ENCODE data around the gene TRIO. TPM values are rescaled to one million over a fixed set of nuclear protein-coding genes. Genes with fewer than 3 reads are reported as not detected.

Gene TRIO
- total and polyA plus RNA-seq, 10 of the 15 experiments (the other 5 are each of a cell fraction or from before 2014, with no cell fraction given) = 5.1 to 96.4 (median 44.6) TPM

DNA sequence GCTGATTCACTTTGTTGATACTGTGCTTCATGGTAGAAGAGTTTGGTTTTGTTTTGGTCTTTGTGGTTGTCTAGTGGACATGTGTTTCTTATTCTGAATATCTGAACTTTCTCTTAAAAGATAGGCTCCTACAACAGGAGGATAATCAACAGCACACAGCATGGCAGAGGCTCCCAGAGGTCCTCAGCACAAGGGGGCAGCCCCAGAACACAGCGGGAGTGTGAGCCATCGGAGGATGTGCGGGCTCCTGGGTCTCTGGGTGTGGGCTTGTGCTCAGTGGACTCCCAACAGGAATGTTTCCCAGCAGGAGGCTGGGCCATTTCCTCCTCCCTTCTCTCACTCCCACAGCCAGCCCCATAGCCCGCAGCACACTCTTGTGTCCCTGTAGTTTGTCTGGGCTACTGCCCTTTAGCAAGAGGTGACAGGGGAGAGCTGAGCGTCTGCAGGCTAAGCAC is 274.2 kb downstream of the TRIO start:
- no TSS peak for BruUV-seq (replicated peaks)
- CTCF ChIA-PET = interaction anchor here (1.2 to 2.7 kb wide), 5 partner anchors 17 to 268 kb away, joined by 3 to 9 read pairs (median 6); no protein-coding TSS in a partner anchor
- 81% methylated on average over 5 of the region's 5 CpGs for WGBS (ENCODE audit: insufficient coverage, insufficient replicate concordance, low lambda C conversion rate, missing lambda C conversion rate)
- no peak overlapping the region for H2AFZ ChIP-seq (ENCODE audit: control insufficient read depth, low read depth, low read length)
- H3K9ac ChIP-seq (ENCODE audit: control insufficient read depth, insufficient read depth, low read length) = peak overlapping the region; percentile 33; the same call in 1 of the 2 replicates
- DNase-seq (ENCODE audit: low read depth, low spot score) (no peak), FAIRE-seq (no peak), ATAC-seq (no peak)
- H3K4me1 ChIP-seq (ENCODE audit: control insufficient read depth, insufficient read depth, low read length) = peaks cover 41% of the 10 kb centered on the region
- in situ Hi-C loops (cut with MboI) (no loop called here), intact Hi-C loops (cut with micrococcal nuclease; ENCODE audit: unreplicated experiment) (no loop called here)
- no peaks in the 10 kb centered on the region for H3K79me2 ChIP-seq (ENCODE audit: control insufficient read depth, insufficient read depth, low read length)
- peak overlapping the region; percentile 91 for H3K27ac ChIP-seq (ENCODE audit: control insufficient read depth, insufficient read depth)
- no peaks in the 10 kb centered on the region for H4K20me1 ChIP-seq (ENCODE audit: control insufficient read depth, insufficient read depth)
- no peaks in the 10 kb centered on the region for H3K9me3 ChIP-seq (replicated peaks; ENCODE audit: control insufficient read depth, insufficient read depth, low read length)
- H3K4me2 ChIP-seq (ENCODE audit: control insufficient read depth, insufficient read depth) = 0 out of 2 replicates have a peak overlapping the region, but pooled peaks have one; percentile 11
- H3K4me3 ChIP-seq = no peak overlapping the region
- no peaks in the 10 kb centered on the region for H3K27me3 ChIP-seq (replicated peaks in 1 of 2; ENCODE audit: control insufficient read depth in 2 of 2, insufficient read depth in 2 of 2, low read length in 1 of 2)
- POLR2A ChIA-PET = interaction anchor here (0.6 kb wide), 1 partner anchor 238 kb away, joined by 3 read pairs; no protein-coding TSS in a partner anchor
- RAD21 ChIA-PET (ENCODE audit: unreplicated experiment) = interaction anchor here (1.4 kb wide), 1 partner anchor 20 kb away, joined by 4 read pairs; no protein-coding TSS in a partner anchor
- peaks cover 22 to 36% of the 10 kb centered on the region in 2 experiments for H3K36me3 ChIP-seq (ENCODE audit: control insufficient read depth in 2 of 2, insufficient read depth in 2 of 2, low read length in 1 of 2)
- SMC1A ChIA-PET (ENCODE audit: uncharacterized antibody, unreplicated experiment) = interaction anchor here (0.8 to 2.0 kb wide), 7 partner anchors 12 to 256 kb away, joined by 3 to 9 read pairs (median 3); no protein-coding TSS in a partner anchor
- no peak for TF ChIP-seq BACH1 (IDR thresholded peaks at IDR 0.05; ENCODE audit: borderline replicate concordance)
- TF ChIP-seq TCF7 (IDR thresholded peaks at IDR 0.05; ENCODE audit: borderline replicate concordance) = no peak
- TF ChIP-seq ZNF274 (IDR thresholded peaks at IDR 0.05; ENCODE audit: insufficient read depth, insufficient read length) = no peak
- no peak for TF ChIP-seq NKRF (conservative IDR thresholded peaks at IDR 0.05)
- 0 out of 2 replicates have a peak, but pooled peaks have one; percentile 11 for TF ChIP-seq SMAD5 (IDR thresholded peaks at IDR 0.05; ENCODE audit: low read depth)
- TF ChIP-seq MYB (IDR thresholded peaks at IDR 0.05; ENCODE audit: borderline replicate concordance, low read depth, low read length) = no peak
- TF ChIP-seq, protein P1, sequence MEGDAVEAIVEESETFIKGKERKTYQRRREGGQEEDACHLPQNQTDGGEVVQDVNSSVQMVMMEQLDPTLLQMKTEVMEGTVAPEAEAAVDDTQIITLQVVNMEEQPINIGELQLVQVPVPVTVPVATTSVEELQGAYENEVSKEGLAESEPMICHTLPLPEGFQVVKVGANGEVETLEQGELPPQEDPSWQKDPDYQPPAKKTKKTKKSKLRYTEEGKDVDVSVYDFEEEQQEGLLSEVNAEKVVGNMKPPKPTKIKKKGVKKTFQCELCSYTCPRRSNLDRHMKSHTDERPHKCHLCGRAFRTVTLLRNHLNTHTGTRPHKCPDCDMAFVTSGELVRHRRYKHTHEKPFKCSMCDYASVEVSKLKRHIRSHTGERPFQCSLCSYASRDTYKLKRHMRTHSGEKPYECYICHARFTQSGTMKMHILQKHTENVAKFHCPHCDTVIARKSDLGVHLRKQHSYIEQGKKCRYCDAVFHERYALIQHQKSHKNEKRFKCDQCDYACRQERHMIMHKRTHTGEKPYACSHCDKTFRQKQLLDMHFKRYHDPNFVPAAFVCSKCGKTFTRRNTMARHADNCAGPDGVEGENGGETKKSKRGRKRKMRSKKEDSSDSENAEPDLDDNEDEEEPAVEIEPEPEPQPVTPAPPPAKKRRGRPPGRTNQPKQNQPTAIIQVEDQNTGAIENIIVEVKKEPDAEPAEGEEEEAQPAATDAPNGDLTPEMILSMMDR (IDR thresholded peaks at IDR 0.05 in 2 of 3, conservative IDR thresholded peaks at IDR 0.05 in 1 of 3; ENCODE audit: control insufficient read depth in 2 of 3, extremely low read depth in 1 of 3, insufficient read depth in 1 of 3, low read depth in 3 of 3, low read length in 3 of 3) = no peak
- peak; percentile 60; the same call in 1 of the 2 replicates for TF ChIP-seq ATF2 (IDR thresholded peaks at IDR 0.05; ENCODE audit: low read length)
- TF ChIP-seq USF1 (IDR thresholded peaks at IDR 0.05; ENCODE audit: borderline replicate concordance, extremely low read length, insufficient read depth, low read depth, low read length) = no peak
- TF ChIP-seq MTA2 (IDR thresholded peaks at IDR 0.05; ENCODE audit: low read depth) = no peak
- TF ChIP-seq RUNX3 (IDR thresholded peaks at IDR 0.05; ENCODE audit: low read length) = peak; percentile 89
- TF ChIP-seq, protein P2, sequence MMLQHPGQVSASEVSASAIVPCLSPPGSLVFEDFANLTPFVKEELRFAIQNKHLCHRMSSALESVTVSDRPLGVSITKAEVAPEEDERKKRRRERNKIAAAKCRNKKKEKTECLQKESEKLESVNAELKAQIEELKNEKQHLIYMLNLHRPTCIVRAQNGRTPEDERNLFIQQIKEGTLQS (IDR thresholded peaks at IDR 0.05; ENCODE audit: borderline replicate concordance, extremely low read depth, low read depth, low read length) = no peak
- peak; percentile 17; the same call in 1 of the 2 replicates for TF ChIP-seq RAD21 (IDR thresholded peaks at IDR 0.05; ENCODE audit: insufficient read depth, low read depth, low read length)
- TF ChIP-seq IRF4 (IDR thresholded peaks at IDR 0.05; ENCODE audit: low read depth, low read length) = no peak
- TF ChIP-seq FOXM1 (IDR thresholded peaks at IDR 0.05; ENCODE audit: low read depth, low read length) = 0 out of 2 replicates have a peak, but pooled peaks have one; percentile 34
- 0 out of 2 replicates have a peak, but pooled peaks have one; percentile 4 for TF ChIP-seq SMC3 (IDR thresholded peaks at IDR 0.05; ENCODE audit: borderline replicate concordance, low read length)
- no peak for TF ChIP-seq POLR2AphosphoS5 (IDR thresholded peaks at IDR 0.05; ENCODE audit: low read length)
